HG03135 (cell line): ENCODE data around the gene CSNK1G2.

Source experiments
- ATAC-seq: cut with Tn5 transposase; IDR thresholded peaks from one replicate; pipeline ENCODE4 v1.9.1; 2021; ENCODE audit warnings: mild to moderate bottlenecking, moderate library complexity; ENCODE audit not compliant: unreplicated experiment

The CSNK1G2 gene

GRCh38 chr19:1941146-1942077 is at the start of gene CSNK1G2:
Gene CSNK1G2 (plus strand): TSS chr19:1941172. CDS start chr19:1969773, 28,601 bp downstream.
- ATAC-seq, result no peak

- ATAC-seq, result no peak
Measured at GRCh38 chr19:1893791-1894190, 47.2 kb upstream of the CSNK1G2 start.

- ATAC-seq, result no peak
Measured at GRCh38 chr19:1896508-1896907, 44.5 kb upstream of the CSNK1G2 start.

GRCh38 chr19:1901940-1902404 is 39.0 kb upstream of the CSNK1G2 start:
- ATAC-seq, result no peak

GRCh38 chr19:1902923-1903322 is 38.0 kb upstream of the CSNK1G2 start:
- ATAC-seq, result no peak

GRCh38 chr19:1904860-1905109 is 36.2 kb upstream of the CSNK1G2 start:
- ATAC-seq, result no peak

GRCh38 chr19:1905110-1905862 is 35.7 kb upstream of the CSNK1G2 start, which contains the start of the genes ADAT3 and SCAMP4:
Gene ADAT3 (plus strand): TSS chr19:1905399. CDS start chr19:1912048, 6,649 bp downstream.
Gene SCAMP4 (plus strand): TSS chr19:1905399. CDS start chr19:1915020, 9,621 bp downstream.
- ATAC-seq, result peak; percentile 87

GRCh38 chr19:1905863-1906375 is 35.1 kb upstream of the CSNK1G2 start:
- no peak for ATAC-seq

GRCh38 chr19:1906985-1907562 is 33.9 kb upstream of the CSNK1G2 start:
- ATAC-seq, result no peak

GRCh38 chr19:1907563-1908363 is 33.2 kb upstream of the CSNK1G2 start:
- ATAC-seq, result no peak

GRCh38 chr19:1908364-1908678 is 32.7 kb upstream of the CSNK1G2 start:
- ATAC-seq, result no peak

- ATAC-seq, result no peak
Measured at GRCh38 chr19:1909761-1910080, 31.3 kb upstream of the CSNK1G2 start.

- no peak for ATAC-seq
Measured at GRCh38 chr19:1910177-1910576, 30.8 kb upstream of the CSNK1G2 start.

GRCh38 chr19:1911098-1911497 is 29.9 kb upstream of the CSNK1G2 start:
- no peak for ATAC-seq

- no peak for ATAC-seq
Measured at GRCh38 chr19:1911995-1912394, 29.0 kb upstream of the CSNK1G2 start.

- ATAC-seq, result no peak
Measured at GRCh38 chr19:1912760-1913505, 28.0 kb upstream of the CSNK1G2 start.

- no peak for ATAC-seq
Measured at GRCh38 chr19:1913781-1914577, 27.0 kb upstream of the CSNK1G2 start.

- ATAC-seq, result no peak
Measured at GRCh38 chr19:1914826-1915341, 26.1 kb upstream of the CSNK1G2 start.

GRCh38 chr19:1917146-1917545 is 23.8 kb upstream of the CSNK1G2 start:
- ATAC-seq, result no peak
